WI38 (cell line): Measurements from ENCODE around the gene OR2B3.

Experiments
- H3K4me3 ChIP-seq: 2 replicates; pipeline ENCODE4 v1.5.1; 2011; ENCODE audit warnings: low read depth, mild to moderate bottlenecking, control low read depth, low read length
- TF ChIP-seq, protein P1 (sequence below): IDR thresholded peaks from 2 replicates; pipeline ENCODE4 v1.5.1; 2012; ENCODE audit warnings: low read depth, mild to moderate bottlenecking, control low read depth, low read length

Gene OR2B3

DNA sequence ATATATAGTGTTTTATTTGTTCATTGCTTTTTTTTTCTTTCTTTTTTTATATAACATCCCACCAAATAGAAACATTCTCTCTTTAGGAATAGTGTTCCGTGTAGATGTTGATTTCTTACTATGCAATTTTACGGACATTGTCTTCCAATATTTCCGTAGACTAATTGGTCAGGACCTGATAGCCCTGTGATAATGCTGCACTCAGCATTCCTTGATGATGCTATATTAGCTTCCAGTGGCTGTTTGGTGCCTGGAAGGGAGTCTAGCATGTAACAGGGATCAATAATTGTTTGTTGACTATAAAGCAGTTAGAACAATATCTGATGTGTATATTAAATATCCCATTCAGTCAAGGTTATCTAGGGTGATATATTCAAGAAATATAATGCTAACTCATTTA, 35.4 kb downstream of the OR2B3 start:
- no peak overlapping the region for H3K4me3 ChIP-seq
- TF ChIP-seq, protein P1, sequence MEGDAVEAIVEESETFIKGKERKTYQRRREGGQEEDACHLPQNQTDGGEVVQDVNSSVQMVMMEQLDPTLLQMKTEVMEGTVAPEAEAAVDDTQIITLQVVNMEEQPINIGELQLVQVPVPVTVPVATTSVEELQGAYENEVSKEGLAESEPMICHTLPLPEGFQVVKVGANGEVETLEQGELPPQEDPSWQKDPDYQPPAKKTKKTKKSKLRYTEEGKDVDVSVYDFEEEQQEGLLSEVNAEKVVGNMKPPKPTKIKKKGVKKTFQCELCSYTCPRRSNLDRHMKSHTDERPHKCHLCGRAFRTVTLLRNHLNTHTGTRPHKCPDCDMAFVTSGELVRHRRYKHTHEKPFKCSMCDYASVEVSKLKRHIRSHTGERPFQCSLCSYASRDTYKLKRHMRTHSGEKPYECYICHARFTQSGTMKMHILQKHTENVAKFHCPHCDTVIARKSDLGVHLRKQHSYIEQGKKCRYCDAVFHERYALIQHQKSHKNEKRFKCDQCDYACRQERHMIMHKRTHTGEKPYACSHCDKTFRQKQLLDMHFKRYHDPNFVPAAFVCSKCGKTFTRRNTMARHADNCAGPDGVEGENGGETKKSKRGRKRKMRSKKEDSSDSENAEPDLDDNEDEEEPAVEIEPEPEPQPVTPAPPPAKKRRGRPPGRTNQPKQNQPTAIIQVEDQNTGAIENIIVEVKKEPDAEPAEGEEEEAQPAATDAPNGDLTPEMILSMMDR = no peak

GRCh38 chr6:29045075-29045474, 42.0 kb downstream of the OR2B3 start, which contains the start of gene OR2W1:
TSS of gene OR2W1 (minus strand) at chr6:29045175. CDS start at chr6:29045175, 0 bp downstream.
- no peak within 1 kb of the TSS for H3K4me3 ChIP-seq
- TF ChIP-seq, protein P1 = no peak
